GM10266 (cell line): ENCODE measurements around the gene MYZAP.

Experiments used
- DNase-seq: peaks from one replicate; pipeline ENCODE4 v3.0.0; 2012; ENCODE audit errors: extremely low spot score
- CTCF ChIP-seq: IDR thresholded peaks from 2 replicates; pipeline ENCODE4 v1.5.1; 2012; ENCODE audit warnings: mild to moderate bottlenecking, low read depth; ENCODE audit not compliant: control insufficient read depth, insufficient read depth; ENCODE audit errors: missing control alignments

MYZAP gene

DNA sequence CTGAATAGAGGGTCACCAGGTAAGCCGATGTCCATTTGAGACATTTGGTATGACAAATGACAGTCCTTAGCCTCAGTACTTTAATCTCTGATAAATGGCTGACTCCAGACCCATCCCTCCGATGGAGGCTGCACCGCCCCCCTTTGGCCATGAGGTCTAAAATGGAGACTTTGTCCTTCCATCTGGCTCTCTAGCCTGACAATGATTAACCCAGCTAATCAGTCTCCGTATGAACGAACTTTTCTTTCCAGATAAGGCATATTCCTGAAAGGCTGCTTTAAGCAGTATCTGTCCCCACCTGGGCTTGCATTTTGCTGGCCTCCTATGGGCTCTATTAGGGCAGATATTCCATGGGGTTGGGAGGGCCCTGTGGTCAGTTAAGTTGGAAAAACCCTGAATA, 10.8 kb upstream of the MYZAP start:
- no peak for TF ChIP-seq CTCF
- DNase-seq, result no peak

- TF ChIP-seq CTCF, result no peak
- no peak for DNase-seq
Observed at GRCh38 chr15:57582090-57582489, 9.6 kb upstream of the MYZAP start.

DNA sequence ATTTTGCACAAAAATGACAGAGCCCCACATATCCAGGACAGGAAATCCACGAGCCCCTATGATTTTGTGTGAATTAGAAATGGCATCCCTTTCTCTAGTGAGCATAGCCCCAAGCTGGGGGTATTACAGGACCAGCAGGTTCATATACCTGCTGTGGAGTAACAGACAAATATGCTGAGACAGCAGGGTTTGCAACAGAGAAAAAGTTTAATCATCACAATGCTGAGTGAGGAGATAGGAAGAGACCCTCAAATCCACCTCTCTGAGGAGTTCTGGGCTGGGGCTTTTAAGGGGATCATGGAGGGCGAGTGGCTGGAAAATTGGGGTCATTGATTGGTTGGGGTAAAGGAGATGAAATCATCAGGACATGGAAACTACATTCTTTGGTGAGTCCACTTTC, 8.4 kb upstream of the MYZAP start:
- TF ChIP-seq CTCF, result no peak
- DNase-seq, result no peak

- DNase-seq, result no peak
- TF ChIP-seq CTCF, result no peak
Observed at GRCh38 chr15:57583720-57584119, 8.0 kb upstream of the MYZAP start.

DNA sequence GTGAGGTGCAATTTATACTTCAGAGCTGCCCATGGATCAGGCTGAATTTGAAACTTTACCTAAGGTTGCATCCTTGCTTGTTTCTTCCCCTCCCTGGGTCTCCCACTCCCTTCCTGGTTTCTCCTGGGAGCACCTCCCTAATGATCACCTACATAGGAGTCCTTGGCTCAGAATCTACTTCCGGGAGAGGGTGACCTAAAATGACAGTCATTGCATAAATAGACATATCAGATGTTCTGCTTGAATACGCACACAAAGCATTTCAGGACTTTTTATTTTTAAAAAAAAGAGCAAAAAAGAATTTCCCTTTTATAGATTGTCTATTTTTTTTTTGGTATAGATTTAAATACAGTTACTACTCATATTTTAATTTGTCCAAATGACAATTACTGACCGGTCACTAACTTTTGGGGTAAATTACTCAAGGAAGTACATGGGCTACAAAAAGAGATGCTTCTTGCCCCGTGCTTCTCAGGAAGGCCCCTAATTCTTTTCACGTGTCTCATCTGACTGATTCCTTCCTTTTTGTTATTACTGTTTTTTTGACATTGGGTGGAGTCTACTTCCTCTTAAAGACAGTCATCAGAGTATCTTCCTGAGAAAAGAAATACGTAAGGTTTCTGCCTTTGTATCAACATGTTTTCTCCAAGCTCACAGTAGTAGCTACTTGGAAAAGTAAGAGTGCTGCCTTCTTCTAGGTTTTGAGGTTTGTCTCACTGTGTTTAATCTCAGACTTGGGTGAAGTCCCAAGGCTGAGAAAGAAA, 4.9 kb upstream of the MYZAP start:
- DNase-seq, result no peak
- TF ChIP-seq CTCF, result no peak

DNA sequence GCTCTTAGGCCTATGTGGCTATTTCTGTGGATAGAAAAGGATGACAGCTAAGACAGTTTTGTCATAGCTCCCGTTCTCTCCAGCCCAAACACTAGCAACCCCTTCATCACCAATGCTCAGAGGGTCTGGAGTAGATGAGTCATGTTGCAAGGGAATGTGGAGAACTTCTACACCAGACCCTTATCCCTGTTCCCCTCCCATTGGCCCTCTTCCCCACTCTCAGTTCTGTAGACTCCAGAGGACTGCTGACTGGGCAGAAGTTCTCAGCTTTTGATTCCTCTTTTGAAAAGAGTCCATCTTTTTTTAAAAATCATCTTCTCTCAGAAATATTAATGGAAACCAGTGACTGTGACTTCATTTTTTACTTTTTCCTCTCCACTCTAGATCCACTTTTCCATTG, 2.4 kb upstream of the MYZAP start:
- no peak for DNase-seq

More for the DNA sequence above, 2.4 kb upstream of the MYZAP start:
- TF ChIP-seq CTCF, result no peak
